ENCODE measurements around the gene WLS.

Gene WLS

DNA sequence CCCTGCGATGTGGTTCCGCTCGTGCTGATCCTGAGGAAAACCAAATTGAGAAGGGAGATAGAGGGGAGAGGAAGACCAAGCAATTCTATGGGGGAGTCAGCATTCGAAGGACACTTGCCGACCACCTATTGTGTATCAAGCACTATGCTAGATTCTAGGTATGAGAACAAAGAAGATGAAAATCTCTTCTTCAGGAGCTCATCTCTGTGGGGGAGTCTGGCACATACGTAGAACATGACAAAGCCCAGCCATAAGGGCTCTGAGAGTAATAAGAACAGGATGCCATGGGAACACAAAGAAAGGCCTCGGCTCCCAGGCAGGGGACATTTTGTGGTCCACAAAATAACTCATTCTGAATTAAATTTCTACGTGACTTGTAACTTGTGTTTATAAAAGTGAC is 83.7 kb downstream of the WLS start:
- no peak overlapping the region for H3K4me3 ChIP-seq (ENCODE audit: insufficient read depth, low read length, poor library complexity, severe bottlenecking)
- no peak for TF ChIP-seq EZH2phosphoT487 (conservative IDR thresholded peaks at IDR 0.05; ENCODE audit: low read length)
- TF ChIP-seq, protein P1, sequence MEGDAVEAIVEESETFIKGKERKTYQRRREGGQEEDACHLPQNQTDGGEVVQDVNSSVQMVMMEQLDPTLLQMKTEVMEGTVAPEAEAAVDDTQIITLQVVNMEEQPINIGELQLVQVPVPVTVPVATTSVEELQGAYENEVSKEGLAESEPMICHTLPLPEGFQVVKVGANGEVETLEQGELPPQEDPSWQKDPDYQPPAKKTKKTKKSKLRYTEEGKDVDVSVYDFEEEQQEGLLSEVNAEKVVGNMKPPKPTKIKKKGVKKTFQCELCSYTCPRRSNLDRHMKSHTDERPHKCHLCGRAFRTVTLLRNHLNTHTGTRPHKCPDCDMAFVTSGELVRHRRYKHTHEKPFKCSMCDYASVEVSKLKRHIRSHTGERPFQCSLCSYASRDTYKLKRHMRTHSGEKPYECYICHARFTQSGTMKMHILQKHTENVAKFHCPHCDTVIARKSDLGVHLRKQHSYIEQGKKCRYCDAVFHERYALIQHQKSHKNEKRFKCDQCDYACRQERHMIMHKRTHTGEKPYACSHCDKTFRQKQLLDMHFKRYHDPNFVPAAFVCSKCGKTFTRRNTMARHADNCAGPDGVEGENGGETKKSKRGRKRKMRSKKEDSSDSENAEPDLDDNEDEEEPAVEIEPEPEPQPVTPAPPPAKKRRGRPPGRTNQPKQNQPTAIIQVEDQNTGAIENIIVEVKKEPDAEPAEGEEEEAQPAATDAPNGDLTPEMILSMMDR (IDR thresholded peaks at IDR 0.05; ENCODE audit: insufficient read depth, low read length, poor library complexity, severe bottlenecking): no peak
- H3K36me3 ChIP-seq (ENCODE audit: low read length): no peaks in the 10 kb centered on the region
- no peaks in the 10 kb centered on the region for H4K20me1 ChIP-seq (ENCODE audit: low read depth, low read length)
- no peak overlapping the region for H3K4me2 ChIP-seq (ENCODE audit: low read depth, low read length, poor library complexity, severe bottlenecking)
- H3F3A ChIP-seq (ENCODE audit: insufficient read depth): no peaks in the 10 kb centered on the region
- no peaks in the 10 kb centered on the region for H3K9me3 ChIP-seq (ENCODE audit: insufficient read depth, low read length)
- H3K9me2 ChIP-seq (replicated peaks; ENCODE audit: insufficient read depth, low read length): no peaks in the 10 kb centered on the region
- no peak overlapping the region for H3K9ac ChIP-seq (ENCODE audit: low read length)
- no peaks in the 10 kb centered on the region for H3K27me3 ChIP-seq (ENCODE audit: low read length)
- no peaks in the 10 kb centered on the region for H3K79me2 ChIP-seq (ENCODE audit: insufficient read depth, low read length)
- H2AFZ ChIP-seq (ENCODE audit: low read depth, low read length, severe bottlenecking): no peak overlapping the region
- H3K27ac ChIP-seq (ENCODE audit: low read depth, low read length): no peak overlapping the region

DNA sequence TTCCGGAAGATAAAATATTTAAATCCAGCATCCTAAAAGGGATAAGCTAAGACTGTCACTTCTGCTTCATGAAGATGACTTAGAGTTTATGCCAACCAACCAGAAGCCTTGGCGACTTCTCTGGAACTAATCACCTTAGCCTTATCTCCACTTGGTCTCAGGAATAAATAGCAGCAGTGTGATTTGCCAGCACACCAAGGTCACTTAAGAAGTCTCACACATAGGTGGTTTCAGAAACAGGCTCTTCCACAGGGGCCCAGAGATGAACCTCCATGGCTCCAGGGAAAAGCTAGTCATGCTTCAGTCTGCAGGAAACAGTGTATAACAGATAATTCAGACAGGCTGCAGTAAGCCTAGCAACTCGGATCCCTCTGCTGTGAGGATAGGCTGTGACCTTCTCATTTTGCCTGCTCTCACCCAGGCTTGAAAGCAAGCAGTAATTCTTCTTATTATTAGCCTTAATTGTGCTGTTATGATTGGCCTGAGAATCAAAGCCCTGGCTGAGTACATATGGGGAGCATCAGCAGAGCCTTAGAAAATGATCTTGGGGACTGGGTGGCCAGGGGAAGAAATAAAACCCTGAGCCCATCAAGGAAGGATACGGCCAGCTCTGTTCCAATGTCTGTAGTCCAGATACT is 84.7 kb downstream of the WLS start:
- H2AFZ ChIP-seq (ENCODE audit: low read depth, low read length, severe bottlenecking): no peak overlapping the region
- H3K9me2 ChIP-seq (replicated peaks; ENCODE audit: insufficient read depth, low read length): no peaks in the 10 kb centered on the region
- no peaks in the 10 kb centered on the region for H3K9me3 ChIP-seq (ENCODE audit: insufficient read depth, low read length)
- H3K27me3 ChIP-seq (ENCODE audit: low read length): no peaks in the 10 kb centered on the region
- H3K4me3 ChIP-seq (ENCODE audit: insufficient read depth, low read length, poor library complexity, severe bottlenecking): no peak overlapping the region
- TF ChIP-seq, protein P1 (IDR thresholded peaks at IDR 0.05; ENCODE audit: insufficient read depth, low read length, poor library complexity, severe bottlenecking): no peak
- no peak for TF ChIP-seq EZH2phosphoT487 (conservative IDR thresholded peaks at IDR 0.05; ENCODE audit: low read length)
- H3K9ac ChIP-seq (ENCODE audit: low read length): no peak overlapping the region
- no peaks in the 10 kb centered on the region for H4K20me1 ChIP-seq (ENCODE audit: low read depth, low read length)
- H3K79me2 ChIP-seq (ENCODE audit: insufficient read depth, low read length): no peaks in the 10 kb centered on the region
- H3K4me2 ChIP-seq (ENCODE audit: low read depth, low read length, poor library complexity, severe bottlenecking): no peak overlapping the region
- H3K27ac ChIP-seq (ENCODE audit: low read depth, low read length): no peak overlapping the region
- H3K36me3 ChIP-seq (ENCODE audit: low read length): no peaks in the 10 kb centered on the region
- H3F3A ChIP-seq (ENCODE audit: insufficient read depth): no peaks in the 10 kb centered on the region

DNA sequence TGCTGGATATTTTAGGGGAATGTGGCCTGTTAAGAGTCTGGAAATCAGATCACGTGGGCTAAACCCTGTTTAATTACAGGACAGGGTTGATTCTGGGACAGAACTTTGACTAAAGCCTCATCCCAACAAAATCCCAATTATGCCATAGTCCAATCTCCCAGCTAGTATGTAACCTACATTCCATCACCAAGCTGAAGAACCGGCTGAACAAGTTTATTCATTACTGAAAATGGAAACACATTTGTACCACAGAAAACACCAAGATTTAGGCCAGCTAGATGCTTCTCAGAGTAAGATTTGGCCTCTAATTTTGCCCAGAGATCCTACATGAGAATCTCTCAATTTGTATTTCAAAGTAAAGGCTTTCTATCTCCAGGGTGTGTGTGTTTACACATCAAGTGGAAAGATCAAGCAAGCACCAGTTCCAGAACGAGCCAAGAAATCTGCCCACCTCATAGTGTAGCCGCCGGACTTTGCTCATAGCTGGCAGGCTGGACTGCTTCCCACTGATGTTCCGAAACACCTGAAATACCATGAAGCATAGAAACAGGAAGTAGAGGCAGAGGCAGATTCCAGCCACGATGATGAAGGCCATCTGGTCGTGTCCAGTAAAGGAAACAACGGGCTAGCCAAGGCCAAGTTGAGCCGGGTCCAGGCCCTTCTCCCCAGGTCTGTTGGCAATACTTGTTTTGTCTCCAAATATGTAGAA is 86.8 kb downstream of the WLS start:
- Histone ChIP-seq H3K36me3 (ENCODE audit: low read length) (no peaks in the 10 kb centered on the region), H3K27me3 (ENCODE audit: low read length) (no peaks in the 10 kb centered on the region), H4K20me1 (ENCODE audit: low read depth, low read length) (no peaks in the 10 kb centered on the region), H3K79me2 (ENCODE audit: insufficient read depth, low read length) (no peaks in the 10 kb centered on the region), H3F3A (ENCODE audit: insufficient read depth) (no peaks in the 10 kb centered on the region), H2AFZ (ENCODE audit: low read depth, low read length, severe bottlenecking) (no peak overlapping the region), H3K9me2 (replicated peaks; ENCODE audit: insufficient read depth, low read length) (no peaks in the 10 kb centered on the region), H3K27ac (ENCODE audit: low read depth, low read length) (no peak overlapping the region), H3K4me2 (ENCODE audit: low read depth, low read length, poor library complexity, severe bottlenecking) (no peak overlapping the region), H3K9me3 (ENCODE audit: insufficient read depth, low read length) (no peaks in the 10 kb centered on the region), H3K4me3 (ENCODE audit: insufficient read depth, low read length, poor library complexity, severe bottlenecking) (no peak overlapping the region), H3K9ac (ENCODE audit: low read length) (no peak overlapping the region)
- no peak for TF ChIP-seq EZH2phosphoT487 (conservative IDR thresholded peaks at IDR 0.05; ENCODE audit: low read length)
- TF ChIP-seq, protein P1 (IDR thresholded peaks at IDR 0.05; ENCODE audit: insufficient read depth, low read length, poor library complexity, severe bottlenecking): no peak

All from SU-DHL-6 (cell line).